Kidney epithelial cell (primary cell): ENCODE measurements around the gene MATN3. TPM values are rescaled to one million over a fixed set of nuclear protein-coding genes. Genes with fewer than 3 reads are reported as not detected.

Experiments
- DNase-seq: peaks from one replicate; pipeline ENCODE4 v3.0.0-alpha.2; 2010; ENCODE audit warnings: low read depth
- H3K27me3 ChIP-seq: 2 replicates; pipeline ENCODE4 v1.6.0; 2011; ENCODE audit warnings: low read length; ENCODE audit not compliant: control insufficient read depth, insufficient read depth
- H3K36me3 ChIP-seq: 2 replicates; pipeline ENCODE4 v1.5.1; 2011; ENCODE audit warnings: low read length; ENCODE audit not compliant: control insufficient read depth, insufficient read depth
- H3K4me3 ChIP-seq: 2 replicates; pipeline ENCODE4 v1.5.1; 2011; ENCODE audit warnings: low read depth, mild to moderate bottlenecking, control low read depth, low read length
- CTCF ChIP-seq: IDR thresholded peaks from 2 replicates; pipeline ENCODE4 v1.5.1; 2011; ENCODE audit warnings: mild to moderate bottlenecking, moderate library complexity, low read length, control low read depth, inconsistent platforms; ENCODE audit not compliant: insufficient read depth, poor library complexity, severe bottlenecking
- total RNA-seq: library from RNA; depleted of rRNA; stranded (reverse); fragments of >200 nt; gene quantifications from 2 replicates; pipeline ENCODE4 v1.2.3, GENCODE V29; 2015

MATN3 gene
- total RNA-seq, 1 donor from 2014 or later = 7.6 TPM

GRCh38 chr2:20008703-20009102 lies 3.8 kb downstream of the MATN3 start:
- no peak overlapping the region for H3K4me3 ChIP-seq
- TF ChIP-seq CTCF = no peak
- no peak for DNase-seq
- no peaks in the 10 kb centered on the region for H3K36me3 ChIP-seq
- peaks cover 4% of the 10 kb centered on the region for H3K27me3 ChIP-seq

GRCh38 chr2:20005891-20006470 lies 6.5 kb downstream of the MATN3 start:
- H3K27me3 ChIP-seq = no peaks in the 10 kb centered on the region
- H3K36me3 ChIP-seq = no peaks in the 10 kb centered on the region
- DNase-seq = no peak
- H3K4me3 ChIP-seq = no peak overlapping the region
- no peak for TF ChIP-seq CTCF

GRCh38 chr2:20005067-20005627 lies 7.3 kb downstream of the MATN3 start:
- no peaks in the 10 kb centered on the region for H3K27me3 ChIP-seq
- H3K4me3 ChIP-seq = no peak overlapping the region
- no peak for TF ChIP-seq CTCF
- H3K36me3 ChIP-seq = no peaks in the 10 kb centered on the region
- DNase-seq = no peak

- no peak overlapping the region for H3K4me3 ChIP-seq
- DNase-seq = no peak
- TF ChIP-seq CTCF = no peak
- no peaks in the 10 kb centered on the region for H3K27me3 ChIP-seq
- H3K36me3 ChIP-seq = no peaks in the 10 kb centered on the region
These were observed 11.1 kb downstream of the MATN3 start for GRCh38 chr2:20001361-20001863.

GRCh38 chr2:19993731-19994130 lies 18.7 kb downstream of the MATN3 start:
- H3K4me3 ChIP-seq = no peak overlapping the region
- TF ChIP-seq CTCF = no peak
- no peaks in the 10 kb centered on the region for H3K27me3 ChIP-seq
- no peak for DNase-seq
- no peaks in the 10 kb centered on the region for H3K36me3 ChIP-seq

GRCh38 chr2:19991895-19992294 lies 20.6 kb downstream of the MATN3 start:
- H3K4me3 ChIP-seq = no peak overlapping the region
- no peaks in the 10 kb centered on the region for H3K36me3 ChIP-seq
- no peaks in the 10 kb centered on the region for H3K27me3 ChIP-seq
- no peak for TF ChIP-seq CTCF
- no peak for DNase-seq
